ENCODE data around the gene CCNYL1. TPM values are rescaled to one million over a fixed set of nuclear protein-coding genes. Genes with fewer than 3 reads are reported as not detected.

CCNYL1 gene
- total and polyA plus RNA-seq, 2 donors from 2014 or later: 6.7 to 14.6 TPM

DNA sequence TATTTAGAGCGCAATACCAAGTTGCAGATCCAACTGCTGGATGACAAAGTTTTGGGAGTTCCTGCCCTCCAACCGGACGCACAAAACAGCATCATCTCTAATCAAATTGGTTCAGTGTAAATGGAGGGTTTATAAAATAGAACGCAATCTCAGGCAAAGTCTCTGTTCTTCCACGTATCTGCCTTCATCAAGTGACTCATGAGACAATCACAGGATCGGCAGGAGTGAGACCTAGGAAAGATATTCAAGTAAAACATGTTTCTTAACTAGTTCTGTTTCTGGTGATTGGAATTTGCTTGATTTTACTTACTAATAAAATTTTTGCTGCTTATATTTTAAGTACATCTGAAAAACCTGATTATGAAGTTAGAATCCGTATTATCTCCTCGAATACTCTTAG, 50.7 kb downstream of the CCNYL1 start:
- Histone ChIP-seq H3K27ac (ENCODE audit: low read depth in 2 of 2, low read length in 2 of 2) (no peak overlapping the region), H3K9ac (ENCODE audit: low read length in 3 of 3) (no peak overlapping the region), H3K4me1 (ENCODE audit: control insufficient read depth in 2 of 3, insufficient read depth in 2 of 3, low read depth in 1 of 3, low read length in 3 of 3) (peaks cover 0 to 8% (median 5%) of the 10 kb centered on the region in 3 donors), H3K4me3 (ENCODE audit: low read length in 3 of 3) (no peak overlapping the region), H3K27me3 (ENCODE audit: control insufficient read depth, insufficient read depth, low read length) (peaks cover 2% of the 10 kb centered on the region), H3K36me3 (ENCODE audit: control insufficient read depth in 2 of 3, insufficient read depth in 3 of 3, low read length in 3 of 3) (peaks cover 0 to 3% (median 0%) of the 10 kb centered on the region in 3 donors), H3K9me3 (ENCODE audit: control insufficient read depth in 2 of 3, insufficient read depth in 1 of 3, low read length in 3 of 3) (no peaks in the 10 kb centered on the region)
- FAIRE-seq (no peak), DNase-seq (no peak)
- intact Hi-C loops (cut with DNase I): no loop called here
- TF ChIP-seq CTCF (IDR thresholded peaks at IDR 0.05; ENCODE audit: borderline replicate concordance, extremely low read depth, insufficient read depth): no peak

- intact Hi-C loops (cut with DNase I): no loop called here
- no peak overlapping the region for H3K4me3 ChIP-seq (ENCODE audit: low read length in 3 of 3)
- peaks cover 0 to 3% (median 0%) of the 10 kb centered on the region in 3 donors for H3K36me3 ChIP-seq (ENCODE audit: control insufficient read depth in 2 of 3, insufficient read depth in 3 of 3, low read length in 3 of 3)
- no peak for FAIRE-seq
- no peak for DNase-seq
- no peak overlapping the region for H3K27ac ChIP-seq (ENCODE audit: low read depth in 2 of 2, low read length in 2 of 2)
- peaks cover 0 to 14% (median 8%) of the 10 kb centered on the region in 3 donors for H3K4me1 ChIP-seq (ENCODE audit: control insufficient read depth in 2 of 3, insufficient read depth in 2 of 3, low read depth in 1 of 3, low read length in 3 of 3)
- H3K9ac ChIP-seq (ENCODE audit: low read length in 3 of 3): no peak overlapping the region
- no peaks in the 10 kb centered on the region for H3K9me3 ChIP-seq (ENCODE audit: control insufficient read depth in 2 of 3, insufficient read depth in 1 of 3, low read length in 3 of 3)
- H3K27me3 ChIP-seq (ENCODE audit: control insufficient read depth, insufficient read depth, low read length): peaks cover 2% of the 10 kb centered on the region
- no peak for TF ChIP-seq CTCF (IDR thresholded peaks at IDR 0.05; ENCODE audit: borderline replicate concordance, extremely low read depth, insufficient read depth)
Observed at GRCh38 chr2:207763303-207763917, 52.0 kb downstream of the CCNYL1 start.

DNA sequence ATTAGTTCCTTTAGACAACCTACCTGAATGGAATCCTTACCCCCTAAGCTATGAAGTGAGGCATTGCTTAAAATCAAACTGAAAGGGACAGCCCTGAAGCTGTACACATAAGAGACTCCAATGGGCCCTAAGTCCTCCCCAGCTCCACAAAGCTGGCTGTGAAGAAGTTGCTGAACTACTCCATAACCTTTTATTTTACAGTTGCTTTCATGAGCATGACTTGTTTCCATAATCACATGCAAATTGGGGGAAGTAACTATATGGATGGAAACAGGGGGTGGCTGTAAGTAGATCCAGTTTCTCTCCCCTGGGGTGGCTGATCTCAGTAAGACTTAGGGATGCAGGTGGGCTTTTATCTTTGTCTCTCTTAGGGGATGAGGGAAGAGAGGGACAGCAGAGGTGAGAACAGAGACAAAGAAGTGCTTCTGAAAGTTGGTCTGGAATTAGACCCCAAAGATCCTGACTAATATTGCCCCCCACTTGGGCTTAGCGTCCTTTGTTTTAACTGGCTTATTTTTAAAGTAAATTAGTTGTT, 52.7 kb downstream of the CCNYL1 start:
- intact Hi-C loops (cut with DNase I): no loop called here
- H3K4me1 ChIP-seq (ENCODE audit: control insufficient read depth in 2 of 3, insufficient read depth in 2 of 3, low read depth in 1 of 3, low read length in 3 of 3): peaks cover 0 to 14% (median 8%) of the 10 kb centered on the region in 3 donors
- FAIRE-seq: no peak
- H3K27ac ChIP-seq (ENCODE audit: low read depth in 2 of 2, low read length in 2 of 2): no peak overlapping the region
- no peak for TF ChIP-seq CTCF (IDR thresholded peaks at IDR 0.05; ENCODE audit: borderline replicate concordance, extremely low read depth, insufficient read depth)
- peaks cover 2% of the 10 kb centered on the region for H3K27me3 ChIP-seq (ENCODE audit: control insufficient read depth, insufficient read depth, low read length)
- DNase-seq: no peak
- H3K36me3 ChIP-seq (ENCODE audit: control insufficient read depth in 2 of 3, insufficient read depth in 3 of 3, low read length in 3 of 3): peaks cover 0 to 3% (median 0%) of the 10 kb centered on the region in 3 donors
- no peak overlapping the region for H3K9ac ChIP-seq (ENCODE audit: low read length in 3 of 3)
- H3K4me3 ChIP-seq (ENCODE audit: low read length in 3 of 3): no peak overlapping the region
- H3K9me3 ChIP-seq (ENCODE audit: control insufficient read depth in 2 of 3, insufficient read depth in 1 of 3, low read length in 3 of 3): no peaks in the 10 kb centered on the region
